Measurements from ENCODE around the gene HAS3.

Gene HAS3

DNA sequence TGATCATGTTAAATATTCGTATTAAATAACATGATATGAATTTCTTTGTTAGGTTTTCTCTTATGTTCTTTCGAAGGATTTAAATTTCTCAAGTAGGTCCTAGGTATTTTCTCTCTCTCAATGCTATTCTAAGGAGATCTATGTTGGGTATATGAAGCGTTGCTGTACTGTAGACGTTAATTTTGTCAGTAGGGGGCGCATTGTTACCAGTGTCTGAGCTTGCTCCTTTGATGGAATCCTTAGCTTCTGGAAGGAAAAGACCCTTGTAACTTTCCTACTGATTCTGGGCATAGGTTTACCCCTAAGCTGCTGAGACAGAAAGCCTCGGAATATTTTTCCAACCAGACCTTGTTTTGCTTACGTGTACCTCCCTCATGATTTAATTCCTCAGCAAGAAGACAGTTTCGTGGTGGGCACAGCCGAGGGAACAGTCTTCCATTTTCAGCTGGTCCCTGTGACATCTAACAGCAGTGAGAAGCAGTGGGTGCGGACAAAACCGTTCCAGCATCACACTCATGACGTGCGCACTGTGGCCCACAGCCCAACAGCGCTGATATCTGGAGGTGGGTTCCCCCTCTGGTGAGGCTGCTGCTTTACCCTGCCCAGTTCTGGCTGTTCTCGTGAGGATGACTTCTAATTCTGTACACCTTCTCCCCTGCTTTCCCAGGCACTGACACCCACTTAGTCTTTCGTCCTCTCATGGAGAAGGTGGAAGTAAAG is 44.9 kb downstream of the HAS3 start:
- DNase-seq = no peak

DNA sequence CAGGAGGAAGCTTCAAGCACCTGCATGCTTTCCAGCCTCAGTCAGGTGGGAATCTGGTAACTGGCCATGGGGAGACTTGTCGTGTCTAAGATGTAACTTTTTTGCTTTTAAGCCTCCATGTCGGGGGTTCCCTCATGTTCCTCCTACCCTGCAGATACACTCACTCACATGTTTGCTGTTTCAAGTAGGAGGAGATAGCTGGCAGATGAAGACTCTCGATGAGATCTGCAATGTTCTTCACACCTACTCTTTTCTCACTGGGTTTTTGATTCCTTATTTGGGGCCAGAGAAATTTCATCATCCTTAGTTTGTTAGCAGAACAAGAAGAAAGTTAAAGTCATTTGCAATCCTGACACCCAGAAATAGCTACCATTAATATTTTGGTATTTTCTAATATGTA is 51.7 kb downstream of the HAS3 start:
- no peak for DNase-seq

DNA sequence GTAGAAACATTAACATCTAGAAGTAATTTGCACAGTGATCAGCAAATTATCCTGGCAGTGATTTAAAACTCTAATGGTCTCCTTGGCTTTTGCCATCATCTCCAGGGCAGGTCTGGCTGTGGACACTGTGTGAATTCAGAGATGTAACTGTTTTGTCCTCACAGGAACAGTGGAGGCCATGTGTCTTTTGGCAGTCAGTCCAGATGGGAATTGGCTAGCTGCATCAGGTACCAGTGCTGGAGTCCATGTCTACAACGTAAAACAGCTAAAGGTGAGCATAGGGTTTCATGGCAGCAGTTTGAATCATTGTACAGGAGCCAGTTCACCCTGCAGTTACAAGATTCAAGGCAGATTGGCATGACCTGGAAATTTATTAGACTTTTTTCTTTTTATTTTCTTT is 54.7 kb downstream of the HAS3 start:
- DNase-seq = no peak

DNA sequence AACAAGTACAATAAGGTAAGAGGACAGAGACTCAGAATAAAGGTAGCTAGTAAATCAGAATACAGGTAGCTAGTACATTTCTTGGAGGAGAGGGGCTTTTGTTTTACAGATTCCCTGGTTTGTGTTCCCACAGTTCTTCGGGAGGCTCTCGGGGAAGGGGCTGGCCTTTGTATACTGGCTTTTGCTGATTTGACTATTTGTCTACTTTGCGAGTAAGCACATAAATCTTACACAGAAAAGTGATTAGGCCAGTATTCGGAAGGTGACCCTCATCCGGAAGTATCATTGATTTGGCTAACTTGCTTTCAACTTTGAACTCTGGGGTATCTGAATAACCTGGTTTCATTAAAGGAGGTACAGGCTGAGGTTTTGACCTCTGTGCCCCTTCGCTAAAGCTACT is 60.1 kb downstream of the HAS3 start:
- no peak for DNase-seq

GRCh38 chr16:69166221-69166833 is 60.9 kb downstream of the HAS3 start:
- DNase-seq = peak; percentile 6

DNA sequence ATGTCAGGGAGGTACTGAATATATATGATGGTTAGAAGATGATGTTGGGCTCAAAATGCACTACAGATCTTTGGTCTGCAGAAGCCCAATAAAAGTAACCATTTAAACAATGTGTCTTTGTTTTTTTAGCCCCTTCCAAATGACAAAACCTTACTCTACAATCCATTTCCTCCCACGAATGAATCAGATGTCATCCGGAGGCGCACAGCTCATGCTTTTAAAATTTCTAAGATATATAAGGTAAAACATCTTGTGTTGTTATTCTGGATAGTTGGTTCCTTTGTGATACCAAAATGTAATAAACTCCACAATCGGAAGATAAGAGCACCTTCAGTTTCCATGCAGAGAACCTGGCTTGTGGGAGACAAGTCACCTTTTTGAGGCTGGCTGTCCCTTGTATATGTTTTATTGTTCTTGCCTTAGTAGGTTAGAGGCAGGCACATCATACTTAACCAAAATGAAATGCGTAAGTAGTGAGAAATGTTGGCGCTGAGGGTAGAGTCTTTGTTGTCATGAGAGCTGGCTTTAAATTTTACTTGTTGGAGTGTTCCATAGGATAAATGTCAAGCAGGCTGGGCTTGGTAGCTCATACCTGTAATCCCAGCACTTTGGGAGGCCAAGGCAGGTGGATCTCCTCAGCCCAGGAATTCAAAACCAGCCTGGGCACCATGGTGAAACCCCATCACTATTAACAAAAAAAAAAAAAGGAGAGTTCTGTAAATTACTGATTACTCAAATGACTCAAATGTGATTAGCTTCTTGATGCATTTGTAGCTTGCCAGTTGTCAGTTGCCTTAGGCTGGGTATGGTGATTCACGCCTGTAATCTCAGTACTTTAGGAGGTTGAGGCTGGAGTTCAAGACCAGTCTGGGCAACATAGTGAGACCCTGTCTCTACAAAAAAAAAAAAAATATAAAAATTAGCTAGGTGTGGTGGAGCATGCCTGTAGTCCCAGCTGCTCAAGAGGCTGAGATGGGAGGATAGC is 61.8 kb downstream of the HAS3 start:
- DNase-seq = no peak

All from activated effector memory CD4-positive, alpha-beta T cell treated with Interleukin-2 at 50 U/mL for 16 hours (primary cell).